HepG2 (cell line): Measurements from ENCODE around the gene FHL5. TPM values are rescaled to one million over a fixed set of nuclear protein-coding genes. Genes with fewer than 3 reads are reported as not detected.
A peak's percentile ranks its signal among the peaks of the same experiment; 100 is the strongest.

Experiments used
- CEBPG ChIP-seq: IDR thresholded peaks from 2 replicates; pipeline ENCODE4 v1.6.1; 2016
- DMAP1 ChIP-seq: IDR thresholded peaks from 2 replicates; pipeline ENCODE4 v1.6.1; 2016
- E2F1 ChIP-seq: sonication (generic); formaldehyde crosslinking; IDR thresholded peaks from 2 replicates; pipeline ENCODE4 v1.5.0; 2020; ENCODE audit warnings: missing genetic modification reagents
- FLYWCH1 ChIP-seq: sonication (generic); formaldehyde crosslinking; IDR thresholded peaks from 2 replicates; pipeline ENCODE4 v1.8.1; 2023; ENCODE audit warnings: mild to moderate bottlenecking, missing genetic modification reagents
- FOXO1 ChIP-seq: sonication (generic); formaldehyde crosslinking; IDR thresholded peaks from 2 replicates; pipeline ENCODE4 v1.4.0; 2020; ENCODE audit warnings: missing genetic modification reagents
- HOXA5 ChIP-seq: sonication (generic); formaldehyde crosslinking; IDR thresholded peaks from 2 replicates; pipeline ENCODE4 v1.4.0; 2020; ENCODE audit warnings: missing genetic modification reagents
- MAFK ChIP-seq, 2 experiments: IDR thresholded peaks in 1 of 2; conservative IDR thresholded peaks in 1 of 2; 2 replicates each; pipeline ENCODE4 v1.6.1; 2011; ENCODE audit warnings: improper control_type of control experiment in 2 of 2, low read length in 2 of 2
- NCOR1 ChIP-seq: fragments of 200-600 bp; sonication (generic); IDR thresholded peaks from 2 replicates; pipeline ENCODE4 v1.7.0; 2017; ENCODE audit warnings: antibody characterized with exemption, low read length, borderline replicate concordance
- PAF1 ChIP-seq: IDR thresholded peaks from 2 replicates; pipeline ENCODE4 v1.6.1; 2016; ENCODE audit warnings: missing genetic modification reagents, missing compliant biosample characterization
- PLRG1 ChIP-seq: fragments of 450-650 bp; conservative IDR thresholded peaks from 2 replicates; pipeline ENCODE4 v1.6.1; 2016
- SP4 ChIP-seq: sonication (generic); formaldehyde crosslinking; IDR thresholded peaks from 2 replicates; pipeline ENCODE4 v1.8.1; 2023; ENCODE audit warnings: mild to moderate bottlenecking, missing genetic modification reagents
- THAP7 ChIP-seq: sonication (generic); formaldehyde crosslinking; IDR thresholded peaks from 2 replicates; pipeline ENCODE4 v1.8.1; 2023; ENCODE audit warnings: mild to moderate bottlenecking, missing genetic modification reagents
- TMF1 ChIP-seq: sonication (generic); formaldehyde crosslinking; IDR thresholded peaks from 2 replicates; pipeline ENCODE4 v1.8.1; 2022; ENCODE audit warnings: low read depth, missing genetic modification reagents
- TP53 ChIP-seq: sonication (generic); formaldehyde crosslinking; conservative IDR thresholded peaks from 2 replicates; pipeline ENCODE4 v1.4.0; 2020; ENCODE audit warnings: missing genetic modification reagents
- ZNF225 ChIP-seq: sonication (generic); formaldehyde crosslinking; IDR thresholded peaks from 2 replicates; pipeline ENCODE4 v1.4.0; 2020; ENCODE audit warnings: mild to moderate bottlenecking, missing genetic modification reagents
- ZNF331 ChIP-seq: sonication (generic); formaldehyde crosslinking; IDR thresholded peaks from 2 replicates; pipeline ENCODE4 v1.4.0; 2020; ENCODE audit warnings: missing genetic modification reagents
- ZNF333 ChIP-seq: sonication (generic); formaldehyde crosslinking; IDR thresholded peaks from 2 replicates; pipeline ENCODE4 v1.4.0; 2020; ENCODE audit warnings: mild to moderate bottlenecking, missing genetic modification reagents, borderline replicate concordance
- ZNF605 ChIP-seq: sonication (generic); formaldehyde crosslinking; IDR thresholded peaks from 2 replicates; pipeline ENCODE4 v1.8.0; 2022; ENCODE audit warnings: mild to moderate bottlenecking, missing genetic modification reagents
- ZNF678 ChIP-seq: sonication (generic); formaldehyde crosslinking; IDR thresholded peaks from 2 replicates; pipeline ENCODE4 v1.4.0; 2020; ENCODE audit warnings: mild to moderate bottlenecking, missing genetic modification reagents
- ZNF709 ChIP-seq: sonication (generic); formaldehyde crosslinking; IDR thresholded peaks from 2 replicates; pipeline ENCODE4 v1.5.0; 2020; ENCODE audit warnings: mild to moderate bottlenecking, missing genetic modification reagents
- ZNF792 ChIP-seq: IDR thresholded peaks from 2 replicates; pipeline ENCODE4 v1.6.1; 2016
- ZNF816 ChIP-seq: sonication (generic); formaldehyde crosslinking; IDR thresholded peaks from 2 replicates; pipeline ENCODE4 v1.8.0; 2022; ENCODE audit warnings: missing genetic modification reagents, mild to moderate bottlenecking, borderline replicate concordance
- polyA plus RNA-seq, 8 experiments: library from polyadenylated mRNA; depleted of rRNA in 3 of 8; stranded (reverse) in 7 of 8; unstranded in 1 of 8; fragments of >200 nt; fragmentation: Illumina TruSeq in 4 of 8; extraction: Trizol in 4 of 8; gene quantifications; 2 replicates each; pipeline versions ENCODE4 v1.2.1 to v1.2.3, GENCODE V29; 2011 to 2016; ENCODE audit warnings: low read depth in 4 of 8, missing spikeins in 1 of 8, mixed read lengths in 1 of 8; ENCODE audit not compliant: insufficient read depth in 1 of 8
- total RNA-seq, 5 experiments: library from RNA; depleted of rRNA; stranded (reverse); fragments of >200 nt; fragmentation: Illumina TruSeq; extraction: Trizol; gene quantifications; 2 replicates each; pipeline ENCODE4 v1.2.3, GENCODE V29; 2016; ENCODE audit warnings: low read depth in 1 of 5
- TF ChIP-seq, protein P1 (sequence below): sonication (generic); formaldehyde crosslinking; IDR thresholded peaks from 2 replicates; pipeline ENCODE4 v1.4.0; 2020; ENCODE audit warnings: missing genetic modification reagents
- TF ChIP-seq, protein P2 (sequence below): sonication (generic); formaldehyde crosslinking; IDR thresholded peaks from 2 replicates; pipeline ENCODE4 v1.5.1; 2020; ENCODE audit warnings: missing genetic modification reagents, mild to moderate bottlenecking, borderline replicate concordance
- TF ChIP-seq, protein P3 (sequence below): IDR thresholded peaks from 2 replicates; pipeline ENCODE4 v1.6.1; 2016; ENCODE audit warnings: low read depth, control low read depth

FHL5 gene
- total and polyA plus RNA-seq, 2 of the 13 experiments (the other 11 are each of a cell fraction or from before 2014, with no cell fraction given) = not detected

- no peak for TF ChIP-seq FLYWCH1 (CRISPR knock-in tag)
- TF ChIP-seq, protein P1, sequence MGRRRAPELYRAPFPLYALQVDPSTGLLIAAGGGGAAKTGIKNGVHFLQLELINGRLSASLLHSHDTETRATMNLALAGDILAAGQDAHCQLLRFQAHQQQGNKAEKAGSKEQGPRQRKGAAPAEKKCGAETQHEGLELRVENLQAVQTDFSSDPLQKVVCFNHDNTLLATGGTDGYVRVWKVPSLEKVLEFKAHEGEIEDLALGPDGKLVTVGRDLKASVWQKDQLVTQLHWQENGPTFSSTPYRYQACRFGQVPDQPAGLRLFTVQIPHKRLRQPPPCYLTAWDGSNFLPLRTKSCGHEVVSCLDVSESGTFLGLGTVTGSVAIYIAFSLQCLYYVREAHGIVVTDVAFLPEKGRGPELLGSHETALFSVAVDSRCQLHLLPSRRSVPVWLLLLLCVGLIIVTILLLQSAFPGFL = no peak
- no peak; the same call in 1 of the 2 replicates for TF ChIP-seq TMF1 (CRISPR knock-in tag)
- no peak for TF ChIP-seq PAF1
- peak; percentile 80 for TF ChIP-seq ZNF331 (CRISPR knock-in tag)
- peak; percentile 73 for TF ChIP-seq SP4 (CRISPR knock-in tag)
- peak; percentile 97 for TF ChIP-seq DMAP1 (CRISPR knock-in tag)
- TF ChIP-seq PLRG1 = no peak
- no peak for TF ChIP-seq MAFK (conservative IDR thresholded peaks at IDR 0.05 in 1 of 2, IDR thresholded peaks at IDR 0.05 in 1 of 2; ENCODE audit: low read length in 2 of 2)
- no peak for TF ChIP-seq CEBPG (CRISPR knock-in tag)
- TF ChIP-seq, protein P2, sequence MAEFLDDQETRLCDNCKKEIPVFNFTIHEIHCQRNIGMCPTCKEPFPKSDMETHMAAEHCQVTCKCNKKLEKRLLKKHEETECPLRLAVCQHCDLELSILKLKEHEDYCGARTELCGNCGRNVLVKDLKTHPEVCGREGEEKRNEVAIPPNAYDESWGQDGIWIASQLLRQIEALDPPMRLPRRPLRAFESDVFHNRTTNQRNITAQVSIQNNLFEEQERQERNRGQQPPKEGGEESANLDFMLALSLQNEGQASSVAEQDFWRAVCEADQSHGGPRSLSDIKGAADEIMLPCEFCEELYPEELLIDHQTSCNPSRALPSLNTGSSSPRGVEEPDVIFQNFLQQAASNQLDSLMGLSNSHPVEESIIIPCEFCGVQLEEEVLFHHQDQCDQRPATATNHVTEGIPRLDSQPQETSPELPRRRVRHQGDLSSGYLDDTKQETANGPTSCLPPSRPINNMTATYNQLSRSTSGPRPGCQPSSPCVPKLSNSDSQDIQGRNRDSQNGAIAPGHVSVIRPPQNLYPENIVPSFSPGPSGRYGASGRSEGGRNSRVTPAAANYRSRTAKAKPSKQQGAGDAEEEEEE (CRISPR knock-in tag) = no peak
- peak; percentile 46; the same call in 1 of the 2 replicates for TF ChIP-seq ZNF792 (CRISPR knock-in tag)
- TF ChIP-seq ZNF225 (CRISPR knock-in tag) = peak; percentile 77; the same call in 1 of the 2 replicates
- TF ChIP-seq ZNF333 = no peak
- TF ChIP-seq TP53 (CRISPR knock-in tag) = no peak
- TF ChIP-seq HOXA5 = no peak; the same call in 1 of the 2 replicates
- TF ChIP-seq ZNF816 (CRISPR knock-in tag) = peak; percentile 97
- TF ChIP-seq ZNF709 = peak; percentile 80; the same call in 1 of the 2 replicates
- TF ChIP-seq NCOR1 = 0 out of 2 replicates have a peak, but pooled peaks have one; percentile 58
- peak; percentile 48 for TF ChIP-seq FOXO1 (CRISPR knock-in tag)
- 0 out of 2 replicates have a peak, but pooled peaks have one; percentile 61 for TF ChIP-seq ZNF678 (CRISPR knock-in tag)
- peak; percentile 99 for TF ChIP-seq ZNF605 (CRISPR knock-in tag)
- TF ChIP-seq, protein P3, sequence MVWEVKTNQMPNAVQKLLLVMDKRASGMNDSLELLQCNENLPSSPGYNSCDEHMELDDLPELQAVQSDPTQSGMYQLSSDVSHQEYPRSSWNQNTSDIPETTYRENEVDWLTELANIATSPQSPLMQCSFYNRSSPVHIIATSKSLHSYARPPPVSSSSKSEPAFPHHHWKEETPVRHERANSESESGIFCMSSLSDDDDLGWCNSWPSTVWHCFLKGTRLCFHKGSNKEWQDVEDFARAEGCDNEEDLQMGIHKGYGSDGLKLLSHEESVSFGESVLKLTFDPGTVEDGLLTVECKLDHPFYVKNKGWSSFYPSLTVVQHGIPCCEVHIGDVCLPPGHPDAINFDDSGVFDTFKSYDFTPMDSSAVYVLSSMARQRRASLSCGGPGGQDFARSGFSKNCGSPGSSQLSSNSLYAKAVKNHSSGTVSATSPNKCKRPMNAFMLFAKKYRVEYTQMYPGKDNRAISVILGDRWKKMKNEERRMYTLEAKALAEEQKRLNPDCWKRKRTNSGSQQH (CRISPR knock-in tag) = peak; percentile 62; the same call in 1 of the 2 replicates
- TF ChIP-seq E2F1 (CRISPR knock-in tag) = peak; percentile 72; the same call in 1 of the 2 replicates
- no peak for TF ChIP-seq THAP7 (CRISPR knock-in tag)
Measured at GRCh38 chr6:96521644-96522464, 41.1 kb upstream of the FHL5 start, which contains the start of gene UFL1 (continued).
